ENCODE measurements around the gene LRRC71. TPM values are rescaled to one million over a fixed set of nuclear protein-coding genes. Genes with fewer than 3 reads are reported as not detected.

The LRRC71 gene
- total RNA-seq, 1 experiment from 2014 or later: 0.22 TPM

- TF ChIP-seq IRF2 (CRISPR knock-in tag; IDR thresholded peaks at IDR 0.05; ENCODE audit: borderline replicate concordance, low read depth) (no peak), NR3C1 (CRISPR knock-in tag; conservative IDR thresholded peaks at IDR 0.05; ENCODE audit: low read depth) (no peak)
Measured at GRCh38 chr1:156880473-156880872, 40.0 kb upstream of the LRRC71 start (continued).

GRCh38 chr1:156881101-156881500 is 39.3 kb upstream of the LRRC71 start:
- ChIA-PET CTCF (interaction anchor here (0.5 to 2.4 kb wide), 10 partner anchors 11 to 220 kb away, joined by 3 to 14 read pairs (median 4); partner anchors contain the start of genes CRABP2, LRRC71 and NTRK1), POLR2A (interaction anchor here (0.6 kb wide), 1 partner anchor 8 kb away, joined by 3 read pairs; no protein-coding TSS in a partner anchor)
- Mint-ChIP-seq H3K27me3 (ENCODE audit: low read depth) (peaks cover 48% of the 10 kb centered on the region), H3K27ac (no peak overlapping the region), H3K36me3 (no peaks in the 10 kb centered on the region), H3K9me3 (no peaks in the 10 kb centered on the region), H3K4me3 (no peak overlapping the region), H3K4me1 (peaks cover 17% of the 10 kb centered on the region)
- DNase-seq (ENCODE audit: low spot score) (no peak), ATAC-seq (no peak)
- TF ChIP-seq GABPB1 (CRISPR knock-in tag; IDR thresholded peaks at IDR 0.05) (no peak), NR3C1 (CRISPR knock-in tag; conservative IDR thresholded peaks at IDR 0.05; ENCODE audit: low read depth) (no peak), RORB (CRISPR knock-in tag; IDR thresholded peaks at IDR 0.05) (no peak), ZNF671 (CRISPR knock-in tag; IDR thresholded peaks at IDR 0.05) (no peak), ETV6 (CRISPR knock-in tag; IDR thresholded peaks at IDR 0.05) (no peak), PRRX2 (CRISPR knock-in tag; IDR thresholded peaks at IDR 0.05) (no peak), CBFB (CRISPR knock-in tag; IDR thresholded peaks at IDR 0.05; ENCODE audit: low read depth) (no peak), ZNF423 (CRISPR knock-in tag; IDR thresholded peaks at IDR 0.05) (no peak), ZNF281 (CRISPR knock-in tag; IDR thresholded peaks at IDR 0.05) (no peak), AR (CRISPR knock-in tag; IDR thresholded peaks at IDR 0.05) (no peak), CREB1 (CRISPR knock-in tag; IDR thresholded peaks at IDR 0.05) (no peak), ZBTB21 (CRISPR knock-in tag; IDR thresholded peaks at IDR 0.05; ENCODE audit: borderline replicate concordance) (no peak), SP1 (CRISPR knock-in tag; conservative IDR thresholded peaks at IDR 0.05) (no peak), MYBL2 (CRISPR knock-in tag; IDR thresholded peaks at IDR 0.05) (no peak)
- TF ChIP-seq, protein P1, sequence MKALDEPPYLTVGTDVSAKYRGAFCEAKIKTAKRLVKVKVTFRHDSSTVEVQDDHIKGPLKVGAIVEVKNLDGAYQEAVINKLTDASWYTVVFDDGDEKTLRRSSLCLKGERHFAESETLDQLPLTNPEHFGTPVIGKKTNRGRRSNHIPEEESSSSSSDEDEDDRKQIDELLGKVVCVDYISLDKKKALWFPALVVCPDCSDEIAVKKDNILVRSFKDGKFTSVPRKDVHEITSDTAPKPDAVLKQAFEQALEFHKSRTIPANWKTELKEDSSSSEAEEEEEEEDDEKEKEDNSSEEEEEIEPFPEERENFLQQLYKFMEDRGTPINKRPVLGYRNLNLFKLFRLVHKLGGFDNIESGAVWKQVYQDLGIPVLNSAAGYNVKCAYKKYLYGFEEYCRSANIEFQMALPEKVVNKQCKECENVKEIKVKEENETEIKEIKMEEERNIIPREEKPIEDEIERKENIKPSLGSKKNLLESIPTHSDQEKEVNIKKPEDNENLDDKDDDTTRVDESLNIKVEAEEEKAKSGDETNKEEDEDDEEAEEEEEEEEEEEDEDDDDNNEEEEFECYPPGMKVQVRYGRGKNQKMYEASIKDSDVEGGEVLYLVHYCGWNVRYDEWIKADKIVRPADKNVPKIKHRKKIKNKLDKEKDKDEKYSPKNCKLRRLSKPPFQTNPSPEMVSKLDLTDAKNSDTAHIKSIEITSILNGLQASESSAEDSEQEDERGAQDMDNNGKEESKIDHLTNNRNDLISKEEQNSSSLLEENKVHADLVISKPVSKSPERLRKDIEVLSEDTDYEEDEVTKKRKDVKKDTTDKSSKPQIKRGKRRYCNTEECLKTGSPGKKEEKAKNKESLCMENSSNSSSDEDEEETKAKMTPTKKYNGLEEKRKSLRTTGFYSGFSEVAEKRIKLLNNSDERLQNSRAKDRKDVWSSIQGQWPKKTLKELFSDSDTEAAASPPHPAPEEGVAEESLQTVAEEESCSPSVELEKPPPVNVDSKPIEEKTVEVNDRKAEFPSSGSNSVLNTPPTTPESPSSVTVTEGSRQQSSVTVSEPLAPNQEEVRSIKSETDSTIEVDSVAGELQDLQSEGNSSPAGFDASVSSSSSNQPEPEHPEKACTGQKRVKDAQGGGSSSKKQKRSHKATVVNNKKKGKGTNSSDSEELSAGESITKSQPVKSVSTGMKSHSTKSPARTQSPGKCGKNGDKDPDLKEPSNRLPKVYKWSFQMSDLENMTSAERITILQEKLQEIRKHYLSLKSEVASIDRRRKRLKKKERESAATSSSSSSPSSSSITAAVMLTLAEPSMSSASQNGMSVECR (CRISPR knock-in tag; IDR thresholded peaks at IDR 0.05; ENCODE audit: borderline replicate concordance): no peak
- TF ChIP-seq, protein P2, sequence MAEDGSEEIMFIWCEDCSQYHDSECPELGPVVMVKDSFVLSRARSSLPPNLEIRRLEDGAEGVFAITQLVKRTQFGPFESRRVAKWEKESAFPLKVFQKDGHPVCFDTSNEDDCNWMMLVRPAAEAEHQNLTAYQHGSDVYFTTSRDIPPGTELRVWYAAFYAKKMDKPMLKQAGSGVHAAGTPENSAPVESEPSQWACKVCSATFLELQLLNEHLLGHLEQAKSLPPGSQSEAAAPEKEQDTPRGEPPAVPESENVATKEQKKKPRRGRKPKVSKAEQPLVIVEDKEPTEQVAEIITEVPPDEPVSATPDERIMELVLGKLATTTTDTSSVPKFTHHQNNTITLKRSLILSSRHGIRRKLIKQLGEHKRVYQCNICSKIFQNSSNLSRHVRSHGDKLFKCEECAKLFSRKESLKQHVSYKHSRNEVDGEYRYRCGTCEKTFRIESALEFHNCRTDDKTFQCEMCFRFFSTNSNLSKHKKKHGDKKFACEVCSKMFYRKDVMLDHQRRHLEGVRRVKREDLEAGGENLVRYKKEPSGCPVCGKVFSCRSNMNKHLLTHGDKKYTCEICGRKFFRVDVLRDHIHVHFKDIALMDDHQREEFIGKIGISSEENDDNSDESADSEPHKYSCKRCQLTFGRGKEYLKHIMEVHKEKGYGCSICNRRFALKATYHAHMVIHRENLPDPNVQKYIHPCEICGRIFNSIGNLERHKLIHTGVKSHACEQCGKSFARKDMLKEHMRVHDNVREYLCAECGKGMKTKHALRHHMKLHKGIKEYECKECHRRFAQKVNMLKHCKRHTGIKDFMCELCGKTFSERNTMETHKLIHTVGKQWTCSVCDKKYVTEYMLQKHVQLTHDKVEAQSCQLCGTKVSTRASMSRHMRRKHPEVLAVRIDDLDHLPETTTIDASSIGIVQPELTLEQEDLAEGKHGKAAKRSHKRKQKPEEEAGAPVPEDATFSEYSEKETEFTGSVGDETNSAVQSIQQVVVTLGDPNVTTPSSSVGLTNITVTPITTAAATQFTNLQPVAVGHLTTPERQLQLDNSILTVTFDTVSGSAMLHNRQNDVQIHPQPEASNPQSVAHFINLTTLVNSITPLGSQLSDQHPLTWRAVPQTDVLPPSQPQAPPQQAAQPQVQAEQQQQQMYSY (CRISPR knock-in tag; IDR thresholded peaks at IDR 0.05): no peak
